HG02642 (cell line): Measurements from ENCODE around the gene GIPC3.
"Not testable (repeated sequence)": the region's sequence is repeated elsewhere in the genome, so short reads cannot be mapped to it uniquely, and the experiment has no call there.

ENCODE experiments used
- ATAC-seq: cut with Tn5 transposase; IDR thresholded peaks from one replicate; pipeline ENCODE4 v1.9.1; 2021; ENCODE audit warnings: mild to moderate bottlenecking; ENCODE audit not compliant: unreplicated experiment, poor library complexity

Gene GIPC3

GRCh38 chr19:3614858-3615505 is 29.7 kb downstream of the GIPC3 start:
- ATAC-seq: no peak

DNA sequence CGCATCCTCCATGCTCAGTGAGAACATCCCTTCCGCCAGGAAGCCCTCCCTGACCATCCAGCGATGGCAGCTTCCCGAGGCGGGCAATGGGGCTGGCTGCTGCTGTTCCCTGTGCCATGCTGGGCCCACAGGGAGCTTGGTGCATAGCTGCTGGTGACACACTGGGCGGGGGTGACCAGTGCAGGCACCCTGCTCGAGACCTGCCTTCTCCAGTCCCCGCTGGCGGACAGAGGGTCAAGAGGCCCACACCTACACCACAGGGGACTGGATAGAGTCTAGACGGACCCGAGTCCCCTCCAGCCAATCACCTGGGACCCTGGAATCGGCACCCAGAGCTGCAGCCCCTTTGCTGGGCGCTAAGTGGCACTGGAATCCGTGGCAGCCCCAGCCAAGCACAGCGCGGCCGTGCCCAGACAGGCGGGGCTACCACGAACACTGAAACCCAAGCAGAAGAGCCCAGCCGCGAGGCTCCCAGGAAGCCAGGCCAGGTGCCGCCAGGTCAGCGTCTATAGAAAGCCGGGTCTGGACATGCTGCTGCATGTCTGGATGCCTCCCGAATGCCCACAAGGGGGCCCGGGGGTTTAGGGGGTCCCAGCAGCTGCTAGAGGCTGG is 30.4 kb downstream of the GIPC3 start:
- no peak for ATAC-seq

DNA sequence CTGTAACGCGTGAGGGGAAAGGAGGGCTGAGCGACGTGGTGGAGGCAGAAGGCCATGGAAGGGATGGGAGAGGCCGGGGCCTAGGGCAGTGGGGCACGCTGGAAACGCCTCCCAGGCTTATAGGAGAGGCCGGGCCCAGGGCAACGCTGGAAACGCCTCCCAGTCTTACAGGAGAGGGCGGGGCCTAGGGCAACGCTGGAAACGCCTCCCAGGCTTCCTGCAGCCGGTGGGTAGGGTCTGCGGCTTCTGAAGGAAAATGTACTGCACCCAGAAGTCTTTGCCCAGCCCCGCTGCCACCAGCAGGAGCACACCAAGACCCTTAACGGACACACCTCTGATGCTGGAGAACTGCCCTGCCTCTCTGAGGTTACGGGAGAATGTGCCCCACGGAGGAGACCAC is 32.2 kb downstream of the GIPC3 start:
- ATAC-seq: no peak

- ATAC-seq: peak; percentile 42
Observed at GRCh38 chr19:3618144-3618810, 33.0 kb downstream of the GIPC3 start.

GRCh38 chr19:3618811-3619630 is 33.7 kb downstream of the GIPC3 start:
- ATAC-seq: no peak

DNA sequence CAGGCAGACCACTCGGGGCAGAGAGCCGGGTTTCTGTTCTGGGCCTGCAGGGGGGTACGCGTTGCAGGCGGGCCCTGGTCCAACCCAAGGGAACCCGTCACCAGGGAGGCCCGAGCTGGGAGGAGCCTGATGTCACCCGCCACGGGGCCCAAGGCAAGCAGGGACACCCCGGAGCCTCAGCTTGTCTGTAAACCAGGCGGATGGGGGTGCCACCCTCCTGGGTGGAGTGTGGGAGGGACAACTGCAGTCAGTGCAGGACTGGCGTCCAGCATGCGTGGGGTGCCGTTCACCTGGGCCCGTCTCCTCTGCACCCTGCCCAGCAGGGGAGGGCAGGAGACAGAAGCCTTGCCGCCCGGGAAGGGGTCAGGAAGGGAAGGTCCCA is 34.3 kb downstream of the GIPC3 start:
- ATAC-seq: no peak

DNA sequence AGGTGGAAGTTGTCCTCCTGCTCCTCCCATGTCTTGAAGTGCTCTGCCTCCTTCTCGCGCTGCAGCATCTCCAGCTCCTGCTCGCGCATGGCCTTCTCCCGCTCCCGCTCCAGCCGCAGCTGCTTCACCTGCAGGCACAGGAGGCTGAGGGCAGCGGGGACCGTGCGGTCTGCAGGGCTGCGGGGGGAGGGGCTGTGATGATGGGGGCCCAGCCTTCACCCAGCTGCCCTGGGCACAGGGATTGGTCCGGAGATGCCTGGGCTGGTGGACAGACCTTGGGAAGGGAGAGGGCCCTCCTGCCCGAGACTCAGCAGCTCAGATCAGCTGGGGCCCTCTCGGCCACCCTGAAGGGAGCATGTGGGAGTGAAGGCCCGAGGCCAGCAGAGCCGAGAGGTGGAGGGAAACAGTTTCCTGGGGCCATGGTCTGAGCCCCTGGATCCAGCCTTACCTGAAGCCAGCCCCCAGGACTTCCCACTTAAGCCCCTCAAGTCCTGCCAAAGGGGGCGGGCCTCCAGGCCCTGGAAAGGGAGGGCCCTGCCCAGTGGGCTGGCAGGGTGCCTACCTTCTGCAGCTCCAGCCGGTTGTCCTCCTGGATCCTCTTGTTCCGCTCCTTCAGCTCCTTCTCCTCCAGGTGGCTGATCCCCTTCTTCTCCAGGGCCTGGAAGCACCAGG is 35.0 kb downstream of the GIPC3 start:
- no peak for ATAC-seq

GRCh38 chr19:3620817-3621547 is 35.7 kb downstream of the GIPC3 start:
- ATAC-seq: no peak

DNA sequence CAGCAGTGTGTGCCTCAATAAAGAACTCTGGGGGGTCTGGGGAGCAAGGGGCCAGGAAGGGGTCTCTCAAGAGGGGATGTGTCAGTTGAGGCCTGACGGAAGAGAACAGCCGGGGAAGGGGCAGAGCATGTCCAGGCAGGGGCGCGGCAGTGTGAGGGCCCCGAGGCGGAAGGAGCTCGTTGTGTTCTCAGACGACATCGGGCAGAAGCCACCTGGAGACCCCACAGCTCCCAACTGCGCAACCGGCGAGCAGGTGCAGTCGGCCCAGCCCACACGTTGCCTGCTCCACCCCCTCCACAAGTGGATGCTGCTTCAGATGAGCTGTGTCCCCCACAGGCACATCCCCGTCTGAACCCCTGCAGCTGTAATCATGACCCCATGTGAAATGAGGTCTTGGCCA is 36.4 kb downstream of the GIPC3 start:
- ATAC-seq: no peak

DNA sequence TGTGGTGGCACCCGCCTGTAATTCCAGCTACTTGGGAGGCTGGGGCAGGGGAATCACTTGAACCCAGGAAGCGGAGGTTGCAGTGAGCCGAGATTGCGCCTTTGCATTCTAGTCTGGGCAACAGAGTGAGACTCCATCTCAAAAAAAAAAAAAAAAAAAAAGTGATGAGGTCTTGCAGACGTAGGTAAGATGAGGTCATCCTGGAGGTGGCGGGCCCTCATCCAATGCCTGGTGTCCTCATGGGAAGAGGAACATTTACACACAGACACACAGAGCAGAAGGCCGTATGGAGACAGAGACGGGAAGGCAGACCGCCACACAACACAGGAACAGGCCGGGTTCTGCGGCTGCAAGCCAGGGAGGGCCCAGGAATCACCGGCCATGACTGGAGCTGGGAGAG is 36.9 kb downstream of the GIPC3 start:
- no peak for ATAC-seq

DNA sequence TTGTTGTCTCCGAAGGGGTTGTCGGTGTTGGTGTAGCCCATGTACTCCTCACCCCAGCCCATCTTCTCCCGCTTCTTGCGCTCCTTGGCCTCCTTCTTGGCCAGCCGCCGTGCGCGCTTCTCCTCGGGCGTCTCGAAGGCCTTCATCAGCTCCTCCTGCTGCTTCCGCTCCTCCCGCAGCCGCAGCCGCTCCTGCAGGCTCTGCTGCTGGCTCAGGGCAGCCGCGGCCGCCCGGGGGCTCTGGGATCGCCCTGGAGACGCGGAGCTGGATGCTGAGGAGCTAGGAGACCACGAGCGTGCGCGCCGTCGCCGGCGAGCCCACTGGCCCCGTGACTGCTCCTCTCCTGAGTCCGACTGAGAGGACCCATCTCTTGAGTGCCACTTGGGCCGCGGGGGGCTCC is 38.4 kb downstream of the GIPC3 start:
- ATAC-seq: no peak

- ATAC-seq: peak; percentile 9
Observed at GRCh38 chr19:3625996-3626472, 40.8 kb downstream of the GIPC3 start.

GRCh38 chr19:3626473-3627350 is 41.4 kb downstream of the GIPC3 start, which contains the start of gene CACTIN:
Gene CACTIN (minus strand): TSS chr19:3626790. CDS start chr19:3626762, 28 bp downstream.
- peak; percentile 88 for ATAC-seq

GRCh38 chr19:3627351-3627723 is 42.1 kb downstream of the GIPC3 start:
- no peak for ATAC-seq

DNA sequence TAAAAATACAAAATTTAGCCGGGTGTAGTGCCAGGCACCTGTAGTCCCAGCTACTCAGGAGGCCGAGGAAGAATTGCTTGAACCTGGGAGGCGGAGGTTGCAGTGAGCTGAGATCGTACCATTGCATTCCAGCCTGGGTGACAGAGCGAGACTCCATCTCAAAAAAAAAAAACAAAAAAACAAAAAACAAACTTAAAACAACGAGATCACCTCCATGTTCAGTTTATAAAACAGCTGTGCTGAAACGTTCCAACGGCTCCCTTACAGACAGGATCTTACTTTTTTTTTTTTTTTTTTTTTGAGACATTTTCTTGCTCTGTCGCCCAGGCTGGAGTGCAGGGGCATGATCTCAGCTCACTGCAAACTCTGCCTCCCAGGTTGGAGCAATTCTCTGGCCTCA is 43.5 kb downstream of the GIPC3 start:
- ATAC-seq: not testable (repeated sequence)

DNA sequence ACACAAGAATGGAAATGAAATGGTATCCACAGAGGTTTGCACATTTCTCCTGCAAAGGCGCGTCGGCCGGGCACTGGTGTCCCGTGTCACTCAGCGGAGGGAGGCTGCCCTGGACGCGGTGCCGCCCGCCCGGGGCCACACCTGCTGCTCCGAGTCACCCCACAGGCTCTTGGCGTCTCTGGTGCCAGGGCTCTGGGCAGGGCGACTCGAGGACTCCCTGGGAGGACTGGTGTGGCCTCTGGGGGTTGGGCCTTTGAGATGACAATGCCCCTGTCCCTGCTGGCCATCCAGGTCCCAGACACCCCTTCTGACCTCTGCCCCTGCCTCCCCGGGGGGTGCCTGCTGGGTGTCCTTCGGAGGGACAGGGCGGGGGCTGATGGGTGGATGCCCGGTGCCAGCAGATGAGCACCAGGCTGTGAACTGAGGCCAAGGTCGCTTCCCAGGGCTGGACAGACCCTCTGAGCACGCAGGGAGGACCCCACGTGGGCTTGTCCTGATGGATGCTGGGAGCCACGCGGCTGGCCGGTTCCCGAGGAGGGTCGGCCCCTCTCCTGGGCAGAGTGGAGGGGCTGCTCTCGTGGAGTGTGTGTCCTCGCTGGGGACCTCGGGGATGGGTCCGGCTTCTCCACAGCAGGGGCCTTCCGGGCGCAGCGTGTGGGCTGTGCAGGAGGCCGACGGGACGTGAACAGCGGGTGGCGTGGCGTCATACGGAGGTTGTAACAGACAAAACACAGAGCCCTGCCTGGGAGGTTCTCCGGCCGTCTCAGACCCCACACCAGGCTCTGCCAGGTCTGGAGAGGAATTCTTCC is 46.0 kb downstream of the GIPC3 start:
- no peak for ATAC-seq

- ATAC-seq: no peak
Observed at GRCh38 chr19:3632098-3632497, 46.8 kb downstream of the GIPC3 start.
